Measurements from ENCODE around the gene SOCS1.

SOCS1 gene

GRCh38 chr16:11285842-11286241, 29.8 kb upstream of the SOCS1 start:
- DNase-seq (ENCODE audit: low read depth): no peak

- no peak for DNase-seq (ENCODE audit: low read depth)
Observed at GRCh38 chr16:11283820-11284248, 27.8 kb upstream of the SOCS1 start.

GRCh38 chr16:11280616-11281522, 24.9 kb upstream of the SOCS1 start, which contains the start of gene PRM1:
Gene PRM1 (minus strand): TSS chr16:11281330. CDS start chr16:11281238, 92 bp downstream.
- no peak for DNase-seq (ENCODE audit: low read depth)

GRCh38 chr16:11278681-11279628, 23.0 kb upstream of the SOCS1 start:
- DNase-seq (ENCODE audit: low read depth): no peak

GRCh38 chr16:11277607-11278337, 21.8 kb upstream of the SOCS1 start:
- DNase-seq (ENCODE audit: low read depth): no peak

- DNase-seq (ENCODE audit: low read depth): no peak
Observed at GRCh38 chr16:11276896-11277593, 21.0 kb upstream of the SOCS1 start.

GRCh38 chr16:11276143-11276895, 20.3 kb upstream of the SOCS1 start, which contains the start of gene PRM2:
Gene PRM2 (minus strand): TSS chr16:11276480. CDS start chr16:11276370, 110 bp downstream.
- no peak for DNase-seq (ENCODE audit: low read depth)

- no peak for DNase-seq (ENCODE audit: low read depth)
Observed at GRCh38 chr16:11274964-11275363, 19.0 kb upstream of the SOCS1 start.

GRCh38 chr16:11273721-11274324, 17.8 kb upstream of the SOCS1 start:
- no peak for DNase-seq (ENCODE audit: low read depth)

GRCh38 chr16:11272921-11273720, 17.1 kb upstream of the SOCS1 start, which contains the start of gene PRM3:
Gene PRM3 (minus strand): TSS chr16:11273629. CDS start chr16:11273595, 34 bp downstream.
- no peak for DNase-seq (ENCODE audit: low read depth)

GRCh38 chr16:11272484-11272883, 16.5 kb upstream of the SOCS1 start:
- DNase-seq (ENCODE audit: low read depth): no peak

GRCh38 chr16:11271610-11272009, 15.6 kb upstream of the SOCS1 start:
- no peak for DNase-seq (ENCODE audit: low read depth)

- DNase-seq (ENCODE audit: low read depth): no peak
Observed at GRCh38 chr16:11270602-11271162, 14.7 kb upstream of the SOCS1 start.

GRCh38 chr16:11268921-11269375, 12.9 kb upstream of the SOCS1 start, which contains the start of gene TNP2:
Gene TNP2 (minus strand): TSS chr16:11269325. CDS start chr16:11269262, 63 bp downstream.
- no peak for DNase-seq (ENCODE audit: low read depth)

- DNase-seq (ENCODE audit: low read depth): no peak
Observed at GRCh38 chr16:11265124-11265523, 9.1 kb upstream of the SOCS1 start.

- DNase-seq (ENCODE audit: low read depth): no peak
Observed at GRCh38 chr16:11264155-11264832, 8.3 kb upstream of the SOCS1 start.

- no peak for DNase-seq (ENCODE audit: low read depth)
Observed at GRCh38 chr16:11263737-11264136, 7.7 kb upstream of the SOCS1 start.

GRCh38 chr16:11262915-11263314, 6.9 kb upstream of the SOCS1 start:
- DNase-seq (ENCODE audit: low read depth): no peak
